ENCODE results near the gene CAMK2G. TPM values are rescaled to one million over a fixed set of nuclear protein-coding genes. Genes with fewer than 3 reads are reported as not detected.

Gene CAMK2G
- total RNA-seq, 4 donors from 2014 or later, result 82.3 to 207 (median 155) TPM

GRCh38 chr10:73876566-73876965 is 2.2 kb upstream of the CAMK2G start:
- no peak overlapping the region for H3K4me3 ChIP-seq
- peak overlapping the region in 3 of 4 donors; percentile 54 to 90 (median 62) for H3K27ac ChIP-seq

GRCh38 chr10:73876157-73876556 is 1.8 kb upstream of the CAMK2G start:
- Histone ChIP-seq H3K4me3 (no peak overlapping the region), H3K27me3 (no peaks in the 10 kb centered on the region), H3K27ac (peak overlapping the region in 3 of 4 donors; percentile 54 to 90 (median 62)), H3K4me1 (peaks cover 0 to 63% (median 23%) of the 10 kb centered on the region in 3 donors), H3K36me3 (peaks cover 0 to 8% of the 10 kb centered on the region in 2 donors), H3K9me3 (no peaks in the 10 kb centered on the region)
- ATAC-seq, result no peak
- no peak for TF ChIP-seq POLR2A (IDR thresholded peaks at IDR 0.05)
- TF ChIP-seq, protein P1, sequence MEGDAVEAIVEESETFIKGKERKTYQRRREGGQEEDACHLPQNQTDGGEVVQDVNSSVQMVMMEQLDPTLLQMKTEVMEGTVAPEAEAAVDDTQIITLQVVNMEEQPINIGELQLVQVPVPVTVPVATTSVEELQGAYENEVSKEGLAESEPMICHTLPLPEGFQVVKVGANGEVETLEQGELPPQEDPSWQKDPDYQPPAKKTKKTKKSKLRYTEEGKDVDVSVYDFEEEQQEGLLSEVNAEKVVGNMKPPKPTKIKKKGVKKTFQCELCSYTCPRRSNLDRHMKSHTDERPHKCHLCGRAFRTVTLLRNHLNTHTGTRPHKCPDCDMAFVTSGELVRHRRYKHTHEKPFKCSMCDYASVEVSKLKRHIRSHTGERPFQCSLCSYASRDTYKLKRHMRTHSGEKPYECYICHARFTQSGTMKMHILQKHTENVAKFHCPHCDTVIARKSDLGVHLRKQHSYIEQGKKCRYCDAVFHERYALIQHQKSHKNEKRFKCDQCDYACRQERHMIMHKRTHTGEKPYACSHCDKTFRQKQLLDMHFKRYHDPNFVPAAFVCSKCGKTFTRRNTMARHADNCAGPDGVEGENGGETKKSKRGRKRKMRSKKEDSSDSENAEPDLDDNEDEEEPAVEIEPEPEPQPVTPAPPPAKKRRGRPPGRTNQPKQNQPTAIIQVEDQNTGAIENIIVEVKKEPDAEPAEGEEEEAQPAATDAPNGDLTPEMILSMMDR (IDR thresholded peaks at IDR 0.05), result no peak
- TF ChIP-seq EP300 (IDR thresholded peaks at IDR 0.05), result no peak
- TF ChIP-seq POLR2AphosphoS5 (IDR thresholded peaks at IDR 0.05), result no peak
- 85% methylated on average over 4 of the region's 4 CpGs; no CpG with 5 or more reads in 1 of the 2 donors for WGBS, 2 donors (ENCODE audit: low coverage in 1 of 2)

More at GRCh38 chr10:73876566-73876965, 2.2 kb upstream of the CAMK2G start:
- no peak for ATAC-seq
- H3K36me3 ChIP-seq, result peaks cover 0 to 4% of the 10 kb centered on the region in 2 donors
- TF ChIP-seq POLR2AphosphoS5 (IDR thresholded peaks at IDR 0.05) (no peak), POLR2A (IDR thresholded peaks at IDR 0.05) (no peak), EP300 (IDR thresholded peaks at IDR 0.05) (no peak)
- TF ChIP-seq, protein P1 (IDR thresholded peaks at IDR 0.05), result no peak
- peaks cover 0 to 59% (median 20%) of the 10 kb centered on the region in 3 donors for H3K4me1 ChIP-seq
- H3K9me3 ChIP-seq, result no peaks in the 10 kb centered on the region
- no peaks in the 10 kb centered on the region for H3K27me3 ChIP-seq

- TF ChIP-seq POLR2A (IDR thresholded peaks at IDR 0.05) (no peak), EP300 (IDR thresholded peaks at IDR 0.05) (no peak), POLR2AphosphoS5 (IDR thresholded peaks at IDR 0.05) (no peak)
- TF ChIP-seq, protein P1 (IDR thresholded peaks at IDR 0.05), result no peak
- Histone ChIP-seq H3K4me3 (peak overlapping the region; percentile 25 to 99), H3K9me3 (no peaks in the 10 kb centered on the region), H3K4me1 (peaks cover 0 to 73% (median 23%) of the 10 kb centered on the region in 3 donors), H3K27ac (peak overlapping the region; percentile 17 to 90 (median 88)), H3K36me3 (peaks cover 0 to 18% of the 10 kb centered on the region in 2 donors), H3K27me3 (no peaks in the 10 kb centered on the region)
- WGBS, 2 donors (ENCODE audit: low coverage in 1 of 2), result 36 to 40% methylated on average over 3 of the region's 3 CpGs
- ATAC-seq, result no peak
Measured at GRCh38 chr10:73875139-73875475, 752 bp upstream of the CAMK2G start.

DNA sequence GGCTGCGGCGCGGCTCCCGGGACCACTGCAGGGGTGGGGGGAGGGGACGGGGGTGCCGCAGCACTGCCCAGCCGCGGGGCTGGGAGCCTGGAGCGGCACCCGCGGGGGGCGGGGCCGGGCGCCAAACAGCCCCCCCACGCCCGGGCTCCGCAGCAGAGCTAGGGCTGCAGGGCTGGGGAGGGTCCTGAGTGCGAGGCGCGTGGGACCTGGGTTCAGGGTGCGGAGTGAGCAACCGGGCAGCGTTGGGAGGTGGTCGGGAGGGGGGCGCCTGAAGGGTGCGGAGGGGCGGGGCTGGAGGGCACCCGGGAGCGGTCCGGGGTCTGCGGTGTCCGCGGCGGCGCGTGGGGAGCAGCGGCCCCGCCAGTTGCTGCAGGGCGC is 528 bp downstream of the CAMK2G start:
- peaks cover 0 to 78% (median 25%) of the 10 kb centered on the region in 3 donors for H3K4me1 ChIP-seq

More for the DNA sequence above, 528 bp downstream of the CAMK2G start:
- TF ChIP-seq POLR2AphosphoS5 (IDR thresholded peaks at IDR 0.05), result no peak
- TF ChIP-seq EP300 (IDR thresholded peaks at IDR 0.05), result no peak
- TF ChIP-seq, protein P1 (IDR thresholded peaks at IDR 0.05), result no peak
- no peak for TF ChIP-seq POLR2A (IDR thresholded peaks at IDR 0.05)
- peaks cover 0 to 24% of the 10 kb centered on the region in 2 donors for H3K36me3 ChIP-seq
- H3K27me3 ChIP-seq, result no peaks in the 10 kb centered on the region
- WGBS, 2 donors (ENCODE audit: low coverage in 1 of 2), result no CpG with 5 or more reads among the region's 39 CpGs
- peak overlapping the region; percentile 92 to 99 for H3K4me3 ChIP-seq
- H3K9me3 ChIP-seq, result no peaks in the 10 kb centered on the region
- ATAC-seq, result peak; percentile 11
- peak overlapping the region; percentile 44 to 90 (median 88) for H3K27ac ChIP-seq
